Measurements from ENCODE around the gene TAF4B. TPM values are rescaled to one million over a fixed set of nuclear protein-coding genes. Genes with fewer than 3 reads are reported as not detected.
"Not testable (repeated sequence)": the region's sequence is repeated elsewhere in the genome, so short reads cannot be mapped to it uniquely, and the experiment has no call there.

Gene TAF4B
- total and polyA plus RNA-seq, 10 of the 15 experiments (the other 5 are each of a cell fraction or from before 2014, with no cell fraction given), result 2.3 to 15.0 (median 12.2) TPM

DNA sequence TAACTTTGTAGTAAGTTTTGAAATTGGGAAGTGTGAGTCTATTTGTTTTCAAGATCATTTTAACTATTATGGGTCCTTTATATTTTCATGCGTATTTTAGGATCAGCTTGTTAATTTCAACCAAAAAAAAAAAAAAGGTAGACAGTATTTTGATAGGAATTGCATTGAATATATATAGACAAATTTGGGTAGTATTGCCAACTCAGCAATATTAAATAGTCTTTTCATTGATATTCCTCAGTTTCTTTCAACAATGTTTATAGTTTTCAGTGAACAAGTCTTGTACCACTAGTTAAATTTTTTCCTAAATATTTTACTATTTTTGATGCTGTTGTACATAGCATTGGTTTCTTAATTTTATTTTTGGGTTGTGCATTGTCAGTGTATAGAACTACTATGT lies 149.9 kb downstream of the TAF4B start (continued):
- TF ChIP-seq CBX3 (IDR thresholded peaks at IDR 0.05; ENCODE audit: borderline replicate concordance, low read depth), result no peak

DNA sequence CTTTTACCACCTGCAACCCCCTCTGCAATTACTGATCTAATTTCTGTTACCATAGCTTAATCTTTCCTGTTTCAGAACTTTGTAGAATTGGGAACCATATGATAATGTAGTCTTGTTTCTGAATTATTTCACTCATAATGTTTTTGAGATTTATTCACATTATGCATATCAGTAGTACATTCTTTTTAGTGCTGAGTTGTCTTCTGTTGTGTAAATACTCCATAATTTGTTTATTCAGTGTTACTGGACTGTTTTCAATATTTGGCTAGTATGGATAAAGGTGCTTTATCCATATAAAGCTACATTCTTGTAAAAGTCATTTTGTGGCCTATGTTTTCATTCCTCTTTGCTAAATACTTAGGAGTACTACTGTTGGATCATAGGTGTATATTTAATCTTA lies 152.5 kb downstream of the TAF4B start:
- H3K79me2 ChIP-seq (ENCODE audit: control insufficient read depth, insufficient read depth, low read length), result no peaks in the 10 kb centered on the region
- no peak overlapping the region for H3K27ac ChIP-seq (ENCODE audit: control insufficient read depth, insufficient read depth)
- no peak overlapping the region for H2AFZ ChIP-seq (ENCODE audit: control insufficient read depth, low read depth, low read length)
- SMC1A ChIA-PET (ENCODE audit: uncharacterized antibody, unreplicated experiment), result interaction anchor here (1.2 kb wide), 1 partner anchor 14 kb away, joined by 4 read pairs; no protein-coding TSS in a partner anchor
- H3K27me3 ChIP-seq (replicated peaks in 1 of 2; ENCODE audit: control insufficient read depth in 2 of 2, insufficient read depth in 2 of 2, low read length in 1 of 2), result no peaks in the 10 kb centered on the region
- no peak overlapping the region for H3K4me2 ChIP-seq (ENCODE audit: control insufficient read depth, insufficient read depth)
- TF ChIP-seq POU2F2 (IDR thresholded peaks at IDR 0.05; ENCODE audit: borderline replicate concordance, low read depth, low read length) (no peak), NRF1 (conservative IDR thresholded peaks at IDR 0.05; ENCODE audit: low read depth, low read length) (no peak), BRCA1 (IDR thresholded peaks at IDR 0.05; ENCODE audit: low read depth, low read length) (no peak), NFIC (IDR thresholded peaks at IDR 0.05; ENCODE audit: low read depth, low read length) (no peak), NBN (IDR thresholded peaks at IDR 0.05) (no peak), KAT2A (conservative IDR thresholded peaks at IDR 0.05; ENCODE audit: control insufficient read depth, low read depth, low read length) (no peak), MYB (IDR thresholded peaks at IDR 0.05; ENCODE audit: borderline replicate concordance, low read depth, low read length) (no peak), MTA2 (IDR thresholded peaks at IDR 0.05; ENCODE audit: low read depth) (no peak)
- TF ChIP-seq, protein P1, sequence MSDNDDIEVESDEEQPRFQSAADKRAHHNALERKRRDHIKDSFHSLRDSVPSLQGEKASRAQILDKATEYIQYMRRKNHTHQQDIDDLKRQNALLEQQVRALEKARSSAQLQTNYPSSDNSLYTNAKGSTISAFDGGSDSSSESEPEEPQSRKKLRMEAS (IDR thresholded peaks at IDR 0.05; ENCODE audit: low read depth, low read length), result no peak
- TF ChIP-seq, protein P2, sequence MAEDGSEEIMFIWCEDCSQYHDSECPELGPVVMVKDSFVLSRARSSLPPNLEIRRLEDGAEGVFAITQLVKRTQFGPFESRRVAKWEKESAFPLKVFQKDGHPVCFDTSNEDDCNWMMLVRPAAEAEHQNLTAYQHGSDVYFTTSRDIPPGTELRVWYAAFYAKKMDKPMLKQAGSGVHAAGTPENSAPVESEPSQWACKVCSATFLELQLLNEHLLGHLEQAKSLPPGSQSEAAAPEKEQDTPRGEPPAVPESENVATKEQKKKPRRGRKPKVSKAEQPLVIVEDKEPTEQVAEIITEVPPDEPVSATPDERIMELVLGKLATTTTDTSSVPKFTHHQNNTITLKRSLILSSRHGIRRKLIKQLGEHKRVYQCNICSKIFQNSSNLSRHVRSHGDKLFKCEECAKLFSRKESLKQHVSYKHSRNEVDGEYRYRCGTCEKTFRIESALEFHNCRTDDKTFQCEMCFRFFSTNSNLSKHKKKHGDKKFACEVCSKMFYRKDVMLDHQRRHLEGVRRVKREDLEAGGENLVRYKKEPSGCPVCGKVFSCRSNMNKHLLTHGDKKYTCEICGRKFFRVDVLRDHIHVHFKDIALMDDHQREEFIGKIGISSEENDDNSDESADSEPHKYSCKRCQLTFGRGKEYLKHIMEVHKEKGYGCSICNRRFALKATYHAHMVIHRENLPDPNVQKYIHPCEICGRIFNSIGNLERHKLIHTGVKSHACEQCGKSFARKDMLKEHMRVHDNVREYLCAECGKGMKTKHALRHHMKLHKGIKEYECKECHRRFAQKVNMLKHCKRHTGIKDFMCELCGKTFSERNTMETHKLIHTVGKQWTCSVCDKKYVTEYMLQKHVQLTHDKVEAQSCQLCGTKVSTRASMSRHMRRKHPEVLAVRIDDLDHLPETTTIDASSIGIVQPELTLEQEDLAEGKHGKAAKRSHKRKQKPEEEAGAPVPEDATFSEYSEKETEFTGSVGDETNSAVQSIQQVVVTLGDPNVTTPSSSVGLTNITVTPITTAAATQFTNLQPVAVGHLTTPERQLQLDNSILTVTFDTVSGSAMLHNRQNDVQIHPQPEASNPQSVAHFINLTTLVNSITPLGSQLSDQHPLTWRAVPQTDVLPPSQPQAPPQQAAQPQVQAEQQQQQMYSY (CRISPR knock-in tag; IDR thresholded peaks at IDR 0.05), result no peak
- RAD21 ChIA-PET (ENCODE audit: unreplicated experiment), result no interaction called here
- H4K20me1 ChIP-seq (ENCODE audit: control insufficient read depth, insufficient read depth), result no peaks in the 10 kb centered on the region
- BruUV-seq (replicated peaks), result no TSS peak
- FAIRE-seq, result no peak
- H3K36me3 ChIP-seq (ENCODE audit: control insufficient read depth in 2 of 2, insufficient read depth in 2 of 2, low read length in 1 of 2), result no peaks in the 10 kb centered on the region
- no peak overlapping the region for H3K9ac ChIP-seq (ENCODE audit: control insufficient read depth, insufficient read depth, low read length)
- no peak for DNase-seq (ENCODE audit: low read depth, low spot score)
- intact Hi-C loops (cut with micrococcal nuclease; ENCODE audit: unreplicated experiment) (no loop called here), in situ Hi-C loops (cut with MboI) (no loop called here)
- no peaks in the 10 kb centered on the region; the same call in 2 of the 3 replicates for H3K9me3 ChIP-seq (replicated peaks; ENCODE audit: control insufficient read depth, insufficient read depth, low read length)
- CTCF ChIA-PET, result interaction anchor here (0.6 to 1.6 kb wide), 5 partner anchors 9 to 276 kb away, joined by 3 to 5 read pairs (median 3); no protein-coding TSS in a partner anchor
- POLR2A ChIA-PET, result no interaction called here
- ATAC-seq, result no peak
- no peaks in the 10 kb centered on the region for H3K4me1 ChIP-seq (ENCODE audit: control insufficient read depth, insufficient read depth, low read length)
- no peak overlapping the region for H3K4me3 ChIP-seq

DNA sequence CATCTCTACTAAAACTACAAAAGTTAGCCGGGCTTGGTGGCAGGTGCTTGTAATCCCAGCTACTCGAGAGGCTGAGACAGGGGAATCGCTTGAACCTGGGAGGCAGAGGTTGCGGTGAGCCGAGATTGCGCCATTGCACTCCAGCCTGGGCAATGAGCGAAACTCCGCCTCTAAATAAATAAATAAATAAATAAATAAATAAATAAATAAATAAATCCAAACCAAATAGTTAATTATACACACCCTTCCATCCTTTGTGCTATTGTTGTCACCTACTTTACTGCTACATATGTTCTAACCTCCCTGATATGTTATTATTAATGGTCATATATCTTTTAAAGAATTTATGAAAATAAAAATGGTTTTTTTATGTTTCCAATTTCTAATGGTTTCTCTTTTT lies 155.3 kb downstream of the TAF4B start:
- H3K4me2 ChIP-seq (ENCODE audit: control insufficient read depth, insufficient read depth); in situ Hi-C loops (cut with MboI); DNase-seq (ENCODE audit: low read depth, low spot score); FAIRE-seq; H3K27ac ChIP-seq (ENCODE audit: control insufficient read depth, insufficient read depth); H3K4me3 ChIP-seq; POLR2A ChIA-PET; ATAC-seq; H2AFZ ChIP-seq (ENCODE audit: control insufficient read depth, low read depth, low read length); H3K9me3 ChIP-seq (replicated peaks; ENCODE audit: control insufficient read depth, insufficient read depth, low read length); H3K4me1 ChIP-seq (ENCODE audit: control insufficient read depth, insufficient read depth, low read length); H4K20me1 ChIP-seq (ENCODE audit: control insufficient read depth, insufficient read depth); BruUV-seq (replicated peaks); H3K9ac ChIP-seq (ENCODE audit: control insufficient read depth, insufficient read depth, low read length); H3K36me3 ChIP-seq (ENCODE audit: control insufficient read depth in 2 of 2, insufficient read depth in 2 of 2, low read length in 1 of 2); H3K27me3 ChIP-seq (replicated peaks in 1 of 2; ENCODE audit: control insufficient read depth in 2 of 2, insufficient read depth in 2 of 2, low read length in 1 of 2); H3K79me2 ChIP-seq (ENCODE audit: control insufficient read depth, insufficient read depth, low read length): not testable (repeated sequence)
- ChIA-PET SMC1A (ENCODE audit: uncharacterized antibody, unreplicated experiment) (interaction anchor here (1.0 to 3.6 kb wide), 2 partner anchors 7 to 75 kb away, joined by 4 to 20 read pairs; no protein-coding TSS in a partner anchor), CTCF (interaction anchor here (0.7 to 3.6 kb wide), 11 partner anchors 8 to 240 kb away, joined by 3 to 25 read pairs (median 3); no protein-coding TSS in a partner anchor), RAD21 (ENCODE audit: unreplicated experiment) (interaction anchor here (1.6 to 3.9 kb wide), 2 partner anchors 8 to 24 kb away, joined by 3 to 15 read pairs; no protein-coding TSS in a partner anchor)
- WGBS (ENCODE audit: insufficient coverage, insufficient replicate concordance, low lambda C conversion rate, missing lambda C conversion rate), result 98% methylated on average over 8 of the region's 8 CpGs
- intact Hi-C loops (cut with micrococcal nuclease; ENCODE audit: unreplicated experiment), result loop anchor here (5.0 to 10.0 kb wide), 3 partner anchors 74 to 393 kb away; partner anchors contain the start of gene KCTD1

Data from GM12878 (cell line).